Pancreas (tissue), 10 donors: ENCODE results near the gene CLEC2D. TPM values are rescaled to one million over a fixed set of nuclear protein-coding genes. Genes with fewer than 3 reads are reported as not detected.
"Not testable (repeated sequence)": the region's sequence is repeated elsewhere in the genome, so short reads cannot be mapped to it uniquely, and the experiment has no call there.

Experiments
- ATAC-seq, 4 donors: fragments of 200-7000 bp; cut with Tn5 transposase; one replicate each; pipeline versions ENCODE4 v1.8.0 to v1.9.1; 2020; ENCODE audit warnings: mild to moderate bottlenecking in 4 of 4, moderate library complexity in 4 of 4
- DNase-seq, 6 donors: peaks; one replicate each; pipeline ENCODE4 v3.0.0-alpha.2; 2020
- FAIRE-seq: peaks from 2 replicates; lab custom pipeline; 2012; peaks lifted over from hg19 to GRCh38; lab: Jason Lieb, UNC
- H3K27ac ChIP-seq, 4 donors: fragments of 200-600 bp; sonication (generic); 1 replicate in 3 of 4; 2 replicates in 1 of 4; pipeline versions ENCODE4 v1.5.0 to v1.8.0; 2020
- H3K27me3 ChIP-seq, 4 donors: fragments of 200-600 bp; one replicate each; pipeline ENCODE4 v1.8.0; 2021
- H3K36me3 ChIP-seq, 3 donors: fragments of 200-600 bp; sonication (generic) in 1 of 3; one replicate each; pipeline versions ENCODE4 v1.5.0 to v1.8.0; 2020 to 2021
- H3K4me1 ChIP-seq, 3 donors: fragments of 200-600 bp; one replicate each; pipeline ENCODE4 v1.8.0; 2021
- H3K4me3 ChIP-seq, 4 donors: fragments of 200-600 bp; sonication (generic) in 2 of 4; one replicate each; pipeline versions ENCODE4 v1.5.0 to v1.8.0; 2020 to 2021
- H3K9me3 ChIP-seq, 4 donors: fragments of 200-600 bp; one replicate each; pipeline ENCODE4 v1.8.0; 2021
- CTCF ChIP-seq, 4 donors: fragments of 200-600 bp; sonication (generic) in 3 of 4; IDR thresholded peaks; one replicate each; pipeline versions ENCODE4 v1.5.0 to v1.8.0; 2021; ENCODE audit warnings: antibody characterized with exemption in 4 of 4
- WGBS, 2 donors: extraction: QIAGEN DNeasy Blood & Tissue Kit; methylation state at CpG; one replicate each; pipeline ENCODE4 v1.1.7; 2013; 5-methylcytosine and 5-hydroxymethylcytosine counted together
- intact Hi-C, 3 donors: fragments of 100-400 bp; cut with DNase I; formaldehyde crosslinking; loops; one replicate each; pipeline versions ENCODE4 v1.11.1 to v1.14.2; 2022
- polyA plus RNA-seq, 2 donors: library from polyadenylated mRNA; stranded (reverse); fragments of 200-250 nt; gene quantifications; one replicate each; pipeline ENCODE4 v1.2.3, GENCODE V29; 2013
- total RNA-seq, 6 donors: library from RNA; stranded (reverse); fragmentation: NEBNext Ultra II Directional in 4 of 6; extraction: Animal tissue kit (Norgen Biotek cat#: 25700) in 4 of 6; gene quantifications; one replicate each; pipeline versions ENCODE4 v1.2.1 to v1.2.4, GENCODE V29; 2021 to 2023
- donor health status: healthy with polysubstance abuse.
- donor health status: DM: no; HTN: no; CAD: no; lungs with moderate emphysema.
- donor health status: DM: no; HTN: no; CAD: no.
- donor health status: control.
- donor health status: control.
- donor health status: Bipolar disorder and iron deficiency.
- donor health status: DM: yes; HTN: yes; CAD: no.
- donor health status: DM: no; HTN: no; CAD: no.
- donor health status: DM: no; HTN: no; CAD: no.
- donor health status: DM: yes; HTN: yes; CAD: no.

Gene CLEC2D
- total and polyA plus RNA-seq, 8 donors, result 1.1 to 5.7 (median 2.8) TPM

GRCh38 chr12:9640024-9640423 is 29.5 kb upstream of the CLEC2D start:
- no peak for DNase-seq
- Histone ChIP-seq H3K27ac (no peak overlapping the region), H3K9me3 (no peaks in the 10 kb centered on the region), H3K36me3 (no peaks in the 10 kb centered on the region), H3K27me3 (no peaks in the 10 kb centered on the region), H3K4me3 (no peak overlapping the region), H3K4me1 (no peaks in the 10 kb centered on the region)
- WGBS, 2 donors, result 81 to 91% methylated on average over 2 of the region's 2 CpGs
- intact Hi-C loops, result no loop called here
- no peak for ATAC-seq
- TF ChIP-seq CTCF (IDR thresholded peaks at IDR 0.05), result no peak
- no peak for FAIRE-seq

DNA sequence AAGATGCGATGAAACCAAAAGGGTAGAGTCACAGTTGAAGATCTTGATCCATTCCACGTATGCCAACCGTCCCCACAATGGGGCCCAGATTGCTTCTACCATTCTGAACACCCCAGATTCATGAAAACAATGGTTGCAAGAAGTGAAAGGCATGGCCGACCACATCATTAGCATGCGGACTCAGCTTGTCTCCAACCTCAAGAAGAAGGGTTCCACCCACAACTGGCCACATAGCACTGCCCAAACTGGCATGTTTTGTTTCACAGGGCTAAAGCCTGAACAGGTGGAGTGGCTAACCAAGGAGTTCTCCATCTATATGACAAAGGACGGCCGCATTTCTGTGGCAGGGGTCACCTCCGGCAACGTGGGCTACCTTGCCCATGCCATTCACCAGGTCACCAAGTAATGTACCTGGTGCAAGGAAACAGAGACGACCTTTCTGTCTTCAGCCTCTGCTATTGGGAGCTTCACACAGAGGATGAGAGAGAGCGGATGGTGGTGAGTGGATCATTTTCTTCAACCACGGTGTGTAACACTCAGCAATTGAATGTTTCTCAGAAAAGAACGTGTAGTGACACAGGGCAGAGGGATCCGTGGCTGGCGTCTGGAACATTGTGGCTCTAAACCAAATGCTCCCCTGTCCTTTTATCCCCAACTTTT is 26.8 kb upstream of the CLEC2D start:
- H3K4me3 ChIP-seq, result no peak overlapping the region
- no peak overlapping the region for H3K27ac ChIP-seq
- intact Hi-C loops, result no loop called here
- H3K4me1 ChIP-seq, result no peaks in the 10 kb centered on the region
- ATAC-seq, result no peak
- 80 to 87% methylated on average over 15 of the region's 15 CpGs for WGBS, 2 donors
- TF ChIP-seq CTCF (IDR thresholded peaks at IDR 0.05), result no peak
- H3K27me3 ChIP-seq, result no peaks in the 10 kb centered on the region
- no peaks in the 10 kb centered on the region for H3K9me3 ChIP-seq
- DNase-seq, result no peak
- FAIRE-seq, result no peak
- H3K36me3 ChIP-seq, result no peaks in the 10 kb centered on the region

DNA sequence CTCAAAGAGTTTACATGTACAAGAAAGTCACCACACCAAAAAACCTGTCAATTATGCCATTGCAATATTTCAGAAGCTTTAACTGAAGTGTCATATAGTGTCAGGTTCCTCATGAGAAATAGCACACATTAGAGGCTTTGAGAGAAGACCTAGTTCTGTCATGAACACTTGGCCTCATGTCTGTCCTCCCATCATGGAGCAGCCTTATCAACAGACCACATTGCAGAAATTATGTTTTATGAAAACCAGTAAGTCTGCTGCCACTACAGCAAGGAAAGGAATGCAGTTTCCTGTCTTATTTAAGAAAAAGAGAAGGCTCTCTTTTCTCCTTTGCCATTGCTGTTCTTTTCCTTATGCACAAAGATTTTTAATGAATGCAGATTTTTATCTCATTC is 26.2 kb upstream of the CLEC2D start:
- Histone ChIP-seq H3K27ac (no peak overlapping the region), H3K27me3 (no peaks in the 10 kb centered on the region), H3K9me3 (no peaks in the 10 kb centered on the region), H3K4me3 (no peak overlapping the region), H3K36me3 (no peaks in the 10 kb centered on the region), H3K4me1 (no peaks in the 10 kb centered on the region)
- intact Hi-C loops, result no loop called here
- no peak for TF ChIP-seq CTCF (IDR thresholded peaks at IDR 0.05)
- ATAC-seq, result no peak
- DNase-seq, result no peak
- no peak for FAIRE-seq

GRCh38 chr12:9644985-9645551 is 24.4 kb upstream of the CLEC2D start:
- H3K4me1 ChIP-seq, ATAC-seq, H3K27me3 ChIP-seq, intact Hi-C loops, DNase-seq, H3K36me3 ChIP-seq, H3K4me3 ChIP-seq, H3K9me3 ChIP-seq, FAIRE-seq, H3K27ac ChIP-seq: not testable (repeated sequence)
- 79 to 92% methylated on average over 1 of the region's 1 CpG for WGBS, 2 donors

DNA sequence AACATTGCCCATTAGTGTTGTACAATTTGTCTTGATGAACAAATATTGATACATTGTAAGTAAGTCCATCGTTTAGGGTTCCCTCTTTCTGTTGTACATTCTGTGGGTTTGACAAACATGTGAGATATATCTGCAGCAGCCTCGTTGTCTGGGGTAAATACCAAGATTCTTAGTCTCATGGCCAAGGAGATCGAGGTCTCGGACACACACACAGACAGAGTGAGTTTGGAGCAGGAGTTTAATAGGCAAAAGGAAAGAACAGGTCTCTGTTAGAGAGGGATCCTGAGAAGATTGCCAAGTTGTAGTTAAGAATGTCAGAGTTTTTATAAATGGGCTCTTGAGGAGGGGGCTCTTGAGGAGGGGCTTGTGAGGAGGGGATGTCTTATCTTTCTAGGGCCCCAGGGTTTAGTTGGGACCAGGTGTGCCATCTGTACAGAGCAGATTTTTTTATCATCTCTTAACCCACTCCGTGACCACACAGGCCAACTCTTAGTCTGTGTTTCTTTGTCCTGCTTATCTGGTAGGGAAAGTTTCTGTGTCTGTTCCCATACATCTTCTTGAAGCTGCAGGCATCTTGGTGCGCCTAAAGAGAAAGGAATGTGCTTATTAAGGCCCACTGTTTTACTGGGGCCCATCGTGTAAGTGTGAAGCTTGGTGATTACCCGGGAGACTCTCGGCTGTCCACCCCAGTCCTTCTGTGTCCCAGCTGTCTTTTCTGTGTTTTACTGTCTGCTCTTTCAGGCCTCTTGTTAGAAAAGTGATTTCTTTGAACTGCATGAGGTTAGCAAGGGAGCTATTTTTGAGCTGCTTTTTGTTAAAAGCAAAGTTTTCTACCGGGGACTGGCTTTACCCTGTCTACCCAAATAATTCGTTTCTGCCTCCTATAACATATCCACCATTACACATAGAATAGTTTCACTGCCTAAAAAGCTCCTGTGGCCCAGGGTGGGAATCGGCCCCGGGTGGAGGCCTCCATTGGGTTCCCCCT is 22.4 kb upstream of the CLEC2D start:
- no peaks in the 10 kb centered on the region for H3K27me3 ChIP-seq
- ATAC-seq (peak in 3 of 4 donors; percentile 2 to 14 (median 2)), FAIRE-seq (no peak), DNase-seq (no peak)
- H3K9me3 ChIP-seq, result no peaks in the 10 kb centered on the region
- peaks cover 0 to 4% (median 0%) of the 10 kb centered on the region in 3 donors for H3K4me1 ChIP-seq
- peak overlapping the region; percentile 53 to 90 (median 88) for H3K27ac ChIP-seq
- no peaks in the 10 kb centered on the region for H3K36me3 ChIP-seq
- intact Hi-C loops, result no loop called here
- 41 to 42% methylated on average over 13 of the region's 13 CpGs for WGBS, 2 donors
- TF ChIP-seq CTCF (IDR thresholded peaks at IDR 0.05), result no peak
- peak overlapping the region; percentile 31 to 57 (median 38) for H3K4me3 ChIP-seq
